ENCODE measurements around the gene BEAN1. TPM values are rescaled to one million over a fixed set of nuclear protein-coding genes. Genes with fewer than 3 reads are reported as not detected.
"Not testable (repeated sequence)": the region's sequence is repeated elsewhere in the genome, so short reads cannot be mapped to it uniquely, and the experiment has no call there.

BEAN1 gene
- total RNA-seq, 1 experiment from 2014 or later, result not detected

DNA sequence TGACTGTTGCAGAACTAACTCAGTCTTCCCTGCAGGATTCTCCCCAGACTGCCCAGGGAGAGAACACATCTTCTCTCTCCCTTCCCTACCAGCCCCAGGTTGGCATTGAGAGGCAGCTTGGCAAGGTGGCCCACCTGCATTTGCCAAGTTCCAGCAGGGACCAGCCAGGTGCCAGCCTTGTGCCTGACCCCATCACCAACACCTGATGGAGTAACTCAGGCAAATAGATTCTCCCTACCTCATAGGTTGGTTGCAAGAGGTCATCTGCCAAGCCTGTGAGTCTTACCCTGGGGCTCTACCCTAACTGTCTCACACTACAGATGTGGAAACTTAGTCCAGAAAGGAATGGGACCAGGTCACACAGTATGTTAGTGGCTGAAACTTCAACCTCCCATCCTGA, 20.4 kb downstream of the BEAN1 start:
- Histone ChIP-seq H3K27ac (no peak overlapping the region), H3K36me3 (no peaks in the 10 kb centered on the region), H3K4me3 (no peak overlapping the region), H3K27me3 (replicated peaks) (no peaks in the 10 kb centered on the region; the same call in none of the 2 replicates), H3K9me3 (replicated peaks) (no peaks in the 10 kb centered on the region), H3K4me1 (replicated peaks) (no peaks in the 10 kb centered on the region)
- no peak for DNase-seq (ENCODE audit: low read depth in 1 of 2, low spot score in 2 of 2)

DNA sequence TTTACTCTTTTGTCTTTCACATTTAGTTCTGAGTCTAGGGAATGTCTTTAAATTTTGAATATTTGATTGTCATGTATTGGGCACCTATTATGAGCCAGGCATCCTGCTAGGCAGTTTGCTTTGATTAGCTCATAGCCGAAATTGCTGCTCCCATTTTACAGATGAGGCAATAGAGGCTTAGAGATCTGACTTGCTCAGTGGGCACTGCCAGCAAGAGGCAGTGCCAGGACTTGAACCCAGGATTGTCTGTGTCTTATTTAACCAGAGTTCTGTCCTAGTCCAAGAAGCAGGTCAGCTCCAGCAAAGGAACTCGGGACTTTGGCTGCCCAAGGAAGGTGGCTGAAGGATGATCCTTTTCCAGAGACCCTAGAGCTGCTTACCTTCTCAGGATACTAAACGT, 24.5 kb downstream of the BEAN1 start:
- H3K9me3 ChIP-seq (replicated peaks), result no peaks in the 10 kb centered on the region
- H3K27me3 ChIP-seq (replicated peaks), result no peaks in the 10 kb centered on the region; the same call in 1 of the 2 replicates
- H3K4me1 ChIP-seq (replicated peaks), result no peaks in the 10 kb centered on the region
- no peak overlapping the region for H3K27ac ChIP-seq
- H3K4me3 ChIP-seq, result no peak overlapping the region
- H3K36me3 ChIP-seq, result no peaks in the 10 kb centered on the region
- no peak for DNase-seq (ENCODE audit: low read depth in 1 of 2, low spot score in 2 of 2)

DNA sequence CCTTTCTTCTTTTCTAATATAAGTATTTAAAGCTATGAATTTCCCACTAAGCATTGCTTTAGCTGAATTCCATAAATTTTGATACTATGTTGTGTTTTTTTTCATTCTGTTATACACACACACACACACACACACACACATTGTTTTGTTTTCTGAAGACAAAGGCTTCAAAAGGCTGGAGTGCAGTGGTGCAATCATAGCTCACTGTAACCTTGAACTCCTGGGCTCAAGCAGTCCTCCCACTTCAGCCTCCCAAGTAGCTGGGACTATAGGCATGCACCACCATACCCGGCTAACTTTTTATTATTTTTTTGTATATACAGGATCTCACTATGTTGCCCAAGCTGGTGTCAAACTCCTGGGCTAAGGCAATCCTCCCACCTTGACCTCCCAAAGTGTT, 26.1 kb downstream of the BEAN1 start:
- not testable (repeated sequence) for DNase-seq (ENCODE audit: low read depth in 1 of 2, low spot score in 2 of 2); H3K27me3 ChIP-seq (replicated peaks); H3K27ac ChIP-seq; H3K36me3 ChIP-seq; H3K9me3 ChIP-seq (replicated peaks); H3K4me3 ChIP-seq
- H3K4me1 ChIP-seq (replicated peaks), result peaks cover 14% of the 10 kb centered on the region

- no peak for DNase-seq (ENCODE audit: low read depth in 1 of 2, low spot score in 2 of 2)
- Histone ChIP-seq H3K36me3 (no peaks in the 10 kb centered on the region), H3K27me3 (replicated peaks) (peaks cover 3% of the 10 kb centered on the region; the same call in 1 of the 2 replicates), H3K27ac (no peak overlapping the region), H3K4me1 (replicated peaks) (peaks cover 14% of the 10 kb centered on the region), H3K4me3 (no peak overlapping the region), H3K9me3 (replicated peaks) (no peaks in the 10 kb centered on the region)
Observed at GRCh38 chr16:66454751-66455150, 27.7 kb downstream of the BEAN1 start.

GRCh38 chr16:66455970-66456369, 28.9 kb downstream of the BEAN1 start:
- H3K27ac ChIP-seq, result no peak overlapping the region
- H3K36me3 ChIP-seq, result no peaks in the 10 kb centered on the region
- H3K4me3 ChIP-seq, result no peak overlapping the region
- peaks cover 14% of the 10 kb centered on the region for H3K4me1 ChIP-seq (replicated peaks)
- no peaks in the 10 kb centered on the region for H3K9me3 ChIP-seq (replicated peaks)
- peaks cover 11% of the 10 kb centered on the region for H3K27me3 ChIP-seq (replicated peaks)
- no peak for DNase-seq (ENCODE audit: low read depth in 1 of 2, low spot score in 2 of 2)

DNA sequence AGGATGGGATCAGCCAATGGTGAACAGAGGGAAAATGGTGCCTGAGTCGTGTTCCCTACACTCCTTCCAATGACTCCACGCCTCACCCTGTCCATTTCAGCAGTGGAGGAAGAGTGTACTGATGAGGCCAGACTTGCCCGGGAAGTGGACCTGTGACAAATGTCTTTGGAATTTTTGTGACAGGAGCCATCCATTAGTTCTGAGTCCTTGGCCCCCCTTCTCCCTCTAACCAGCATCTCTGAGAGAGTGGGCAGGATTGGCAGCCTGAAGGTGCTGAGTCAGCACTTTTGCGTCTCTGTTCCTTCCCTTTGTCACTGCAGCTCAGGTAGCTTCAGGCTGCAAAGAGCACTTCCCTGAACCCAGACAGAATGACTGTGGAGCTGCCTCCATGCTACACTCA, 30.8 kb downstream of the BEAN1 start:
- no peak overlapping the region for H3K27ac ChIP-seq
- H3K4me1 ChIP-seq (replicated peaks), result peaks cover 14% of the 10 kb centered on the region
- H3K36me3 ChIP-seq, result no peaks in the 10 kb centered on the region
- no peak overlapping the region for H3K4me3 ChIP-seq
- DNase-seq (ENCODE audit: low read depth in 1 of 2, low spot score in 2 of 2), result peak in 1 of 2 experiments; percentile 13
- H3K9me3 ChIP-seq (replicated peaks), result no peaks in the 10 kb centered on the region
- H3K27me3 ChIP-seq (replicated peaks), result peaks cover 15% of the 10 kb centered on the region

DNA sequence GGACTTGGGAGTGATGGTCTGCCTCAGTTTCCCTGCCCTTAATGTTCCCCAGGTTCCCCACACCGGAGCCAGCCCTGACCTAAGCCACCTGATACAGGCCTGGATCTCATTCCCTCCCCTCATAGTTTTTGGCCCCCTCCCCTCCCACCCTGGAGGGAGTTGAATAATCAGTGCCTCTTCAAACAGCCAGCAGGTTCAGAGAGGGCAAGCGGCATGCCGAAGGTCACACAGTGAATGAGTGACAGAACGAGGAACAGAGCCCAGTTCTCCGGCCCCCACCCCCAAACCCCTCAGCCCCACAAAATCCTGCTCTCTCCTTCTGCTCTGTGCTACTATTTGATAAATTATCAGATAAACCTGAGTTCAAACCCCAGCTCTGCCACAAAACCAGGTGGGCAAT, 31.2 kb downstream of the BEAN1 start:
- Histone ChIP-seq H3K27ac (no peak overlapping the region), H3K27me3 (replicated peaks) (peaks cover 15% of the 10 kb centered on the region), H3K4me1 (replicated peaks) (peaks cover 14% of the 10 kb centered on the region), H3K36me3 (no peaks in the 10 kb centered on the region), H3K9me3 (replicated peaks) (no peaks in the 10 kb centered on the region), H3K4me3 (no peak overlapping the region)
- no peak for DNase-seq (ENCODE audit: low read depth in 1 of 2, low spot score in 2 of 2)

GRCh38 chr16:66458853-66459252, 31.8 kb downstream of the BEAN1 start:
- no peaks in the 10 kb centered on the region for H3K9me3 ChIP-seq (replicated peaks)
- DNase-seq (ENCODE audit: low read depth in 1 of 2, low spot score in 2 of 2), result no peak
- H3K4me3 ChIP-seq, result no peak overlapping the region
- H3K27ac ChIP-seq, result no peak overlapping the region
- H3K36me3 ChIP-seq, result no peaks in the 10 kb centered on the region
- H3K4me1 ChIP-seq (replicated peaks), result peaks cover 14% of the 10 kb centered on the region
- peaks cover 15% of the 10 kb centered on the region for H3K27me3 ChIP-seq (replicated peaks)

GRCh38 chr16:66459878-66460277, 32.8 kb downstream of the BEAN1 start:
- Histone ChIP-seq H3K4me1 (replicated peaks) (peaks cover 14% of the 10 kb centered on the region), H3K27me3 (replicated peaks) (peaks cover 18% of the 10 kb centered on the region), H3K27ac (no peak overlapping the region), H3K9me3 (replicated peaks) (no peaks in the 10 kb centered on the region), H3K36me3 (no peaks in the 10 kb centered on the region), H3K4me3 (no peak overlapping the region)
- no peak for DNase-seq (ENCODE audit: low read depth in 1 of 2, low spot score in 2 of 2)

DNA sequence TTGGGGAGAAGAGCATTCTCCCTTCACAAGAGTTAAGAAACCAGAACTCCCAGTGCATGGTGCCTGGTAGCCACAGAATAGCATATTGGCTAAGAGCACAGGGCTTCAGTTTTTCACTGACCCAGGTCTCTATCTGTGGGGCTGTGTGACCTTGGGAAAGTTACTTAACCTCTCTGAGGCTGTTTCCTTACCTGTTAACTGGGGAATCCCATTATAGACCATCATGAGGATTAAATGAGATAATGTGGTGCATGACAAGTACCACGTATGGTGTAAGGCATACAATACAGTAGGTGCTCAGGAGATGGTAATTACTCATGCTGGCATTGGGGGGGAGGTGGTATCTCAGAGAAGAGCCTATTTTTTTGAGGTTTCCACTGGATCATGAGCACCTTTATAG, 33.6 kb downstream of the BEAN1 start:
- H3K4me3 ChIP-seq, result no peak overlapping the region
- H3K27me3 ChIP-seq (replicated peaks), result peaks cover 24% of the 10 kb centered on the region
- H3K4me1 ChIP-seq (replicated peaks), result peaks cover 14% of the 10 kb centered on the region
- no peaks in the 10 kb centered on the region for H3K36me3 ChIP-seq
- no peak overlapping the region for H3K27ac ChIP-seq
- DNase-seq (ENCODE audit: low read depth in 1 of 2, low spot score in 2 of 2), result no peak
- no peaks in the 10 kb centered on the region for H3K9me3 ChIP-seq (replicated peaks)

DNA sequence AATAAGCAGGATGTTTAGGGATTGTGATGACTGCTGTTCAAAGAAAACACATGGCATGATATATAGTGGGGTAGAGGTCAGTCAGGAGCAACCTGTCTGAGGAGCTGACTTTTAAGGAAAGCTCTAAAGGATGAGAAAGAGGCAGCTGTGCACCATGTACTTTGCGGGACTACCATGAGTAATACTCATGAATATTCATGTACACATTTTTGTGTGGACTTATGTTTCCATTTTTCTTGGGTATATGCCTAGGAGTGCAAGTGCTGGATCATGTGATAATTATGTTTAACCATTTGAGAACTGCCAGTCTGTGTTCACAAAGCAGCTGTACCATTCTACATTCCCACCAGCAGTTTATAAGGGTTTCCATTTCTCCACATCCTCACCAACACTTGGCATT, 35.8 kb downstream of the BEAN1 start:
- Histone ChIP-seq H3K9me3 (replicated peaks) (no peaks in the 10 kb centered on the region), H3K27ac (no peak overlapping the region), H3K27me3 (replicated peaks) (peaks cover 24% of the 10 kb centered on the region), H3K4me1 (replicated peaks) (peaks cover 2% of the 10 kb centered on the region), H3K4me3 (no peak overlapping the region), H3K36me3 (no peaks in the 10 kb centered on the region)
- DNase-seq (ENCODE audit: low read depth in 1 of 2, low spot score in 2 of 2), result no peak

- DNase-seq (ENCODE audit: low read depth in 1 of 2, low spot score in 2 of 2); H3K4me1 ChIP-seq (replicated peaks); H3K36me3 ChIP-seq; H3K4me3 ChIP-seq; H3K9me3 ChIP-seq (replicated peaks); H3K27ac ChIP-seq: not testable (repeated sequence)
- H3K27me3 ChIP-seq (replicated peaks), result peaks cover 14% of the 10 kb centered on the region; the same call in 1 of the 2 replicates
Observed at GRCh38 chr16:66465946-66466345, 38.9 kb downstream of the BEAN1 start.

DNA sequence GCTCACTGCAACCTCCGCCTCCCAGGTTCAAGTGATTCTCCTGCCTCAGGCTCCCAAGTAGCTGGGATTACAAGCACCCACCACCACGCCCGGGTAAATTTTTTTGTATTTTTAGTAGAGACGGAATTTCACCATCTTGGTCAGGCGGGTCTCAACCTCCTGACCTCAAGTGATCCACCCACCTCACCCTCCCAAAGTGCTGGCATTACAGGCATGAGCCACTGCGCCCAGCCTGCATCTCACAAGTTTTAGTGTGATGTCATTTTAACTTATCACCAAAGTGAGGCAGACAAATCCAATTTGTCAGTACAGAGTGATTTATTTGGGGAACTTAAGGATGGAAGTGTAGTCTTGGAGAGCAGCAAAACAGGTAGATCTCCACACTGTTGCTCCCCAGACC, 39.5 kb downstream of the BEAN1 start:
- H3K4me3 ChIP-seq; DNase-seq (ENCODE audit: low read depth in 1 of 2, low spot score in 2 of 2); H3K9me3 ChIP-seq (replicated peaks); H3K36me3 ChIP-seq; H3K27ac ChIP-seq; H3K4me1 ChIP-seq (replicated peaks): not testable (repeated sequence)
- peaks cover 14% of the 10 kb centered on the region; the same call in 1 of the 2 replicates for H3K27me3 ChIP-seq (replicated peaks)

GRCh38 chr16:66467611-66468010, 40.5 kb downstream of the BEAN1 start:
- DNase-seq (ENCODE audit: low read depth in 1 of 2, low spot score in 2 of 2), result no peak
- Histone ChIP-seq H3K4me1 (replicated peaks) (no peaks in the 10 kb centered on the region), H3K9me3 (replicated peaks) (no peaks in the 10 kb centered on the region), H3K36me3 (no peaks in the 10 kb centered on the region), H3K27ac (no peak overlapping the region), H3K4me3 (no peak overlapping the region), H3K27me3 (replicated peaks) (peaks cover 9% of the 10 kb centered on the region; the same call in 1 of the 2 replicates)

GRCh38 chr16:66468321-66468965, 41.3 kb downstream of the BEAN1 start:
- Histone ChIP-seq H3K36me3 (no peaks in the 10 kb centered on the region), H3K27me3 (replicated peaks) (peaks cover 9% of the 10 kb centered on the region; the same call in 1 of the 2 replicates), H3K4me1 (replicated peaks) (no peaks in the 10 kb centered on the region), H3K4me3 (no peak overlapping the region), H3K27ac (no peak overlapping the region), H3K9me3 (replicated peaks) (no peaks in the 10 kb centered on the region)
- no peak for DNase-seq (ENCODE audit: low read depth in 1 of 2, low spot score in 2 of 2)

All from SJSA1 (cell line).